BJ (cell line): ENCODE measurements around the gene FUS. TPM values are rescaled to one million over a fixed set of nuclear protein-coding genes. Genes with fewer than 3 reads are reported as not detected.

Source experiments
- CTCF ChIA-PET: fragments of 350-600 bp; formaldehyde crosslinking; extraction: SDS; loops from one replicate; lab custom pipeline; 2021; ENCODE audit warnings: antibody characterized with exemption, inconsistent platforms; lab: Yijun Ruan, JAX
- POLR2A ChIA-PET: fragments of 300-600 bp; sonication (Branson Sonifier 250); formaldehyde crosslinking; extraction: SDS; loops from one replicate; lab custom pipeline; 2021; ENCODE audit warnings: antibody characterized with exemption; lab: Charles Lee
- DNase-seq: peaks from one replicate; pipeline ENCODE4 v3.0.0-alpha.2; 2011; ENCODE audit warnings: low read depth
- H3K27me3 ChIP-seq: 2 replicates; pipeline ENCODE4 v1.6.0; 2011; ENCODE audit warnings: low read length; ENCODE audit not compliant: control insufficient read depth, insufficient read depth
- H3K36me3 ChIP-seq: 2 replicates; pipeline ENCODE4 v1.5.1; 2011; ENCODE audit warnings: low read length; ENCODE audit not compliant: control insufficient read depth, insufficient read depth
- H3K4me3 ChIP-seq: 2 replicates; pipeline ENCODE4 v1.5.1; 2011; ENCODE audit warnings: low read depth, mild to moderate bottlenecking, control low read depth, low read length
- polyA plus RNA-seq: library from polyadenylated mRNA; depleted of rRNA; stranded (reverse); fragments of >200 nt; gene quantifications from 2 replicates; pipeline ENCODE4 v1.2.3, GENCODE V29; 2011
- TF ChIP-seq, protein P1 (sequence below): IDR thresholded peaks from 2 replicates; pipeline ENCODE4 v1.5.1; 2011; ENCODE audit warnings: low read depth, mild to moderate bottlenecking, control low read depth, inconsistent platforms, low read length, moderate library complexity; ENCODE audit not compliant: insufficient read depth

The FUS gene
- polyA plus RNA-seq, 1 experiment: 109 TPM

DNA sequence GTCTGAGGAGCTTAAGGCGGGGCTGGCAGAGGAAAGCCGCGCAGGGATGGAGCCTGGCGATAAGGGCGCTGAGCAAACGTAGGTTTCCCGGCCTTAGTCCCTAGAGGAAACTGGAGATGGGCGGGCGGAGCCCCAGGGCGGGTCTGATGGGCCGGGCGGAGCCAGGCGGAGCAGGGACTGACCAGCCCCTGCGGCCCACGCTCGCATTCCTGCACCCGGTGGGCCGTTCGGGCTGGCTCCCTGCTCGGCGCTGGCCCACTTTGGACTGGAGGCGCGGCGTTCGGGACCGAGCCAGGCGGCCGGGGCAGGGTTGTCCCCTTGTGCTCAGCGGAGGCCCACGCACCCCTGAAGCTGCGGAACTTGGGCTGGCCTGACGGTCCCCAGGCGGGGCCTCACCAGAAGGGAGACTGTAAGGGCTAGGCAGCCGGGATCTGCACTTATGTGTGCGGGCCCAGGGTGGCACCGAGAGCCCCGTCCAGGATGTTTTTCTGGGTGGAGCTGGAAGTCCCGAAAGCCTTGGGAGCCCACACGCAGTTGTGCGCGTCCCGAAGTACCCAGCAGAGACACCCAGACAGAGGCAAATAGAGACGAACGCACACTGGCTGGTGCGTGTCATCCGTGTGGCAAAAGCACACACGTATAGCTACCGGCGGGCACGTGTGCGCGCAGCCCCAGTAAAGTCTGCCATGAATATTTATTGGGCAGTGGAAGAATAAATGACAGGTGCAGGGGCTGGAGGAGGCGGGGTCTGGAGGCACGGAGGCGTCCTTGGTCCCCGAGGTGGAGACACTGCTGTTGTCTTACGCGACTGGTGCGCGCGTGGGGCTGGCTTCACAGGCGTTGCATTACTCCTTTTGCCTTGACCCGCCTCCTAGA is 35.6 kb downstream of the FUS start:
- TF ChIP-seq, protein P1, sequence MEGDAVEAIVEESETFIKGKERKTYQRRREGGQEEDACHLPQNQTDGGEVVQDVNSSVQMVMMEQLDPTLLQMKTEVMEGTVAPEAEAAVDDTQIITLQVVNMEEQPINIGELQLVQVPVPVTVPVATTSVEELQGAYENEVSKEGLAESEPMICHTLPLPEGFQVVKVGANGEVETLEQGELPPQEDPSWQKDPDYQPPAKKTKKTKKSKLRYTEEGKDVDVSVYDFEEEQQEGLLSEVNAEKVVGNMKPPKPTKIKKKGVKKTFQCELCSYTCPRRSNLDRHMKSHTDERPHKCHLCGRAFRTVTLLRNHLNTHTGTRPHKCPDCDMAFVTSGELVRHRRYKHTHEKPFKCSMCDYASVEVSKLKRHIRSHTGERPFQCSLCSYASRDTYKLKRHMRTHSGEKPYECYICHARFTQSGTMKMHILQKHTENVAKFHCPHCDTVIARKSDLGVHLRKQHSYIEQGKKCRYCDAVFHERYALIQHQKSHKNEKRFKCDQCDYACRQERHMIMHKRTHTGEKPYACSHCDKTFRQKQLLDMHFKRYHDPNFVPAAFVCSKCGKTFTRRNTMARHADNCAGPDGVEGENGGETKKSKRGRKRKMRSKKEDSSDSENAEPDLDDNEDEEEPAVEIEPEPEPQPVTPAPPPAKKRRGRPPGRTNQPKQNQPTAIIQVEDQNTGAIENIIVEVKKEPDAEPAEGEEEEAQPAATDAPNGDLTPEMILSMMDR: no peak
- Histone ChIP-seq H3K27me3 (peaks cover 25% of the 10 kb centered on the region), H3K36me3 (no peaks in the 10 kb centered on the region), H3K4me3 (peak overlapping the region; percentile 43)
- ChIA-PET POLR2A (no interaction called here), CTCF (interaction anchor here (0.6 to 1.4 kb wide), 6 partner anchors 12 to 237 kb away, joined by 3 to 5 read pairs (median 3); no protein-coding TSS in a partner anchor)
- no peak for DNase-seq

DNA sequence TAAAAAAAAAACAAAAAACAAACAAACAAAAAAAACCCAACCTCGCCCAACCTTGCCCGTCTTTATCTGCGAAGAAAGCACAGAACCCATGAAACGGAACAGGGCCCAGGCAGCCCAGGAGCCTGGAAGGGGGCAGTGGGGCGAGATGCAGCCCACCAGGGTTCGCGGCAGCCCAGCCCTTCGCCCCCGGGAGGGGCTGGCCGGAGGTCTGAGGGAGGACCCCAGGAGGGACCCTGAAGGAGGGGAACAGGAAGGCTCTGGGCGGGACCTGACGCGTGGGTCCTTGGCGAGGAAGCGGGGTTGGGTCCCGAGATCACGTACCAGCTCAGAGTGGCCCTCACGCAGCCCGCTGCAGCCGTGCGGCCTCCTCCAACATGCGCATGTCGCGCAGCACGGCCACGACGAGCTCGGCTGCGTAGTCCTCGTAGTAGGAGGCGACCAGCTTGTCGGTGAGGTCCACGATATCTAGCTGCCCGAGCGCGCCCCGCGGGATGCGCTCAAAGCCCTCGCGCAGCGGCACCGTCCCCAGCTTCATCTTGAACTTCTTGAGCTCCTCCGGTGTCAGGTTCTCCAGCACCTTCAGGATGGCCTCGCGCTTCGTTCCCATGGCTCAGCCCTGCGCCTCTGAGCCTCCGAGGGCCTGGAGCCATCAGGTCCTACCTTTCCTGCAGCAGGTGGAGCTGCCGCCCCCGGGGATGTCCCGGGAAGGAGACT is 36.6 kb downstream of the FUS start, which contains the start of gene PYDC1:
Gene PYDC1, minus strand, starts transcription at position 714 of the 714 bp plus-strand sequence. Its CDS starts 107 bp downstream, at position 607.
- CTCF ChIA-PET: interaction anchor here (0.6 to 1.4 kb wide), 5 partner anchors 9 to 236 kb away, joined by 3 to 7 read pairs (median 4); no protein-coding TSS in a partner anchor
- Histone ChIP-seq H3K27me3 (peaks cover 25% of the 10 kb centered on the region), H3K36me3 (no peaks in the 10 kb centered on the region), H3K4me3 (no peak within 1 kb of the TSS)
- TF ChIP-seq, protein P1: no peak
- POLR2A ChIA-PET: no interaction called here
- DNase-seq: no peak

DNA sequence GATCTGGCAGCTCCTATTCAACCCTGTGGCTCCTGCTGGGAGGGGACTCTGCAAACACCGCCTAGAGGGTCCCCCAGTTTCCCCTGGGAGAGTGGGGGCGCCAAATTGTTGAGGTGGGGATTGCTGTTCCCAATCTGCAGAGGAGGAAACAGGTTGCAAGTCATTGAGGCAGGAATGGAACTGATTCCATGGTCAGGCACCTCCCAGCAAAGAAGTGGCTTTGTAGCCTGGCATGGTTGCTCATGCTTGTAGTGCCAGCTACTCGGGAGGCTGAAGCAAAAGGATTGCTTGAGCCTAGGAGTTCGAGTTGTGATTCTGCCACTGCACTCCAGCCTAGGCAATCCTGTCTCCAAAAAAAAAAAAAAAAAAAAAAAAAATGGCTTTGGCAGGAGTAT is 37.2 kb downstream of the FUS start:
- Histone ChIP-seq H3K27me3 (peaks cover 25% of the 10 kb centered on the region), H3K4me3 (no peak overlapping the region), H3K36me3 (no peaks in the 10 kb centered on the region)
- POLR2A ChIA-PET: no interaction called here
- TF ChIP-seq, protein P1: no peak
- CTCF ChIA-PET: interaction anchor here (0.6 to 1.4 kb wide), 5 partner anchors 9 to 235 kb away, joined by 3 to 7 read pairs (median 4); no protein-coding TSS in a partner anchor
- no peak for DNase-seq

DNA sequence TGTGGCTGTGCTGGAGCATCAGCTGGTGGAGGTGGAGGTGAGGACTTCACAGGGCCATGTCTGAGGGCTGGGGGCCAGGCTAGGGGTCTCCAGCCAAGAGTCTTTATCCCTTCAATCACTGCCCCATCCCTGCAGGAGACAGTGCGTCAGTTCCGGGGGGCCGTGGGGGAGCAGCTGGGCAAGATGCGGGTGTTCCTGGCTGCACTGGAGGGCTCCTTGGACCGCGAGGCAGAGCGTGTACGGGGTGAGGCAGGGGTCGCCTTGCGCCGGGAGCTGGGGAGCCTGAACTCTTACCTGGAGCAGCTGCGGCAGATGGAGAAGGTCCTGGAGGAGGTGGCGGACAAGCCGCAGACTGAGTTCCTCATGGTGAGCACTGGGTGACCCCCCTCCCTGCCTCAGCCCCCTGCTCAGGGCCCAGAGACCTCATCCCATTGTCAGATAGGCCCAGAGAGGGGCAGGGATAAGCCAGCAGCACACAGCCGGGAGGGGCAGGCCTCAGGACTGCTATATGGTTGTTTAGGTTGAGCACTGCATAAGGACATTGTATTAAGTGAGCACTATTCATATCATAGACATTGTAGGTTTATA is 39.3 kb downstream of the FUS start:
- POLR2A ChIA-PET: no interaction called here
- CTCF ChIA-PET: interaction anchor here (0.9 kb wide), 1 partner anchor 240 kb away, joined by 3 read pairs; the partner anchor contains the start of gene ARMC5
- peaks cover 20% of the 10 kb centered on the region for H3K27me3 ChIP-seq
- H3K4me3 ChIP-seq: no peak overlapping the region
- TF ChIP-seq, protein P1: no peak
- no peak for DNase-seq
- H3K36me3 ChIP-seq: no peaks in the 10 kb centered on the region
